NT2/D1 (cell line): Measurements from ENCODE around the gene ERCC1.

Source experiments
- SUZ12 ChIP-seq: IDR thresholded peaks from 2 replicates; pipeline ENCODE4 v1.6.1; 2011; ENCODE audit not compliant: insufficient read length, insufficient read depth; ENCODE audit errors: extremely low read depth
- ZNF274 ChIP-seq: IDR thresholded peaks from 2 replicates; pipeline ENCODE4 v1.6.1; 2011; ENCODE audit warnings: mild to moderate bottlenecking, low read depth, low read length

- TF ChIP-seq ZNF274 = no peak
- TF ChIP-seq SUZ12 = no peak
Observed at GRCh38 chr19:45445139-45445538, 21.4 kb upstream of the ERCC1 start.
